HG03460 (cell line): ENCODE results near the gene SLX9.
"Not testable (repeated sequence)": the region's sequence is repeated elsewhere in the genome, so short reads cannot be mapped to it uniquely, and the experiment has no call there.

Experiments
- ATAC-seq: cut with Tn5 transposase; IDR thresholded peaks from one replicate; pipeline ENCODE4 v1.9.1; 2021; ENCODE audit not compliant: unreplicated experiment

The SLX9 gene

GRCh38 chr21:44901391-44902074 lies 38.3 kb upstream of the SLX9 start:
- ATAC-seq, result no peak

GRCh38 chr21:44902268-44903049 lies 37.4 kb upstream of the SLX9 start:
- no peak for ATAC-seq

- no peak for ATAC-seq
These were observed 36.7 kb upstream of the SLX9 start for GRCh38 chr21:44903050-44903685.

- ATAC-seq, result no peak
These were observed 36.1 kb upstream of the SLX9 start for GRCh38 chr21:44903689-44904088.

GRCh38 chr21:44904141-44904923 lies 35.5 kb upstream of the SLX9 start:
- no peak for ATAC-seq

- no peak for ATAC-seq
These were observed 34.7 kb upstream of the SLX9 start for GRCh38 chr21:44905016-44905727.

GRCh38 chr21:44905728-44906090 lies 34.1 kb upstream of the SLX9 start:
- no peak for ATAC-seq

- no peak for ATAC-seq
These were observed 32.4 kb upstream of the SLX9 start for GRCh38 chr21:44907225-44907965.

GRCh38 chr21:44907966-44908895 lies 31.6 kb upstream of the SLX9 start:
- no peak for ATAC-seq

- ATAC-seq, result no peak
These were observed 30.9 kb upstream of the SLX9 start for GRCh38 chr21:44908908-44909307.

- ATAC-seq, result no peak
These were observed 30.1 kb upstream of the SLX9 start for GRCh38 chr21:44909719-44910118.

- no peak for ATAC-seq
These were observed 29.4 kb upstream of the SLX9 start for GRCh38 chr21:44910229-44911067.

- ATAC-seq, result no peak
These were observed 28.8 kb upstream of the SLX9 start for GRCh38 chr21:44911068-44911383.

GRCh38 chr21:44911384-44912157 lies 28.3 kb upstream of the SLX9 start:
- ATAC-seq, result no peak

- no peak for ATAC-seq
These were observed 27.7 kb upstream of the SLX9 start for GRCh38 chr21:44912158-44912473.

- not testable (repeated sequence) for ATAC-seq
These were observed 27.1 kb upstream of the SLX9 start for GRCh38 chr21:44912506-44913412.
